ENCODE results near the gene AGAP3. TPM values are rescaled to one million over a fixed set of nuclear protein-coding genes. Genes with fewer than 3 reads are reported as not detected.
"Not testable (repeated sequence)": the region's sequence is repeated elsewhere in the genome, so short reads cannot be mapped to it uniquely, and the experiment has no call there.

AGAP3 gene
- total RNA-seq, 4 donors from 2014 or later, result 54.9 to 74.4 (median 63.8) TPM

- peaks cover 0 to 5% (median 0%) of the 10 kb centered on the region in 4 donors for H3K36me3 ChIP-seq
Measured at GRCh38 chr7:151040616-151041375, 45.5 kb upstream of the AGAP3 start.

DNA sequence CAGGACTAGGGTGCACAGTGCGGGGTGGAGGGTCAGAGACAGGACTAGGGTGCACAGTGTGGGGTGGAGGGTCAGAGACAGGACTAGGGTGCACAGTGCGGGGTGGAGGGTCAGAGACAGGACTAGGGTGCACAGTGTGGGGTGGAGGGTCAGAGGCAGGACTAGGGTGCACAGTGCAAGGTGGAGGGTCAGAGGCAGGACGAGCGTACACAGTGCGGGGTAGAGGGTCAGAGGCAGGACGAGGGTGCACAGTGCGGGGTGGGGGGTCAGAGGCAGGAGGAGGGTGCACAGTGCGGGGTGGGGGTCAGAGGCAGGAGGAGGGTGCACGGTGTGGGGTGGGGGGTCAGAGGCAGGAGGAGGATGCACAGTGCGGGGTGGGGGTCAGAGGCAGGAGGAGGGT lies 42.8 kb upstream of the AGAP3 start:
- H3K27me3 ChIP-seq; intact Hi-C loops (cut with DNase I; ENCODE audit: low total_unique reads); H3K9me3 ChIP-seq; H3K27ac ChIP-seq; in situ Hi-C loops (cut with MboI; ENCODE audit: low pct_ligation_motif_present in 1 of 4, low pct_unique_long_range_greater_than_20kb in 1 of 4, low sequenced_read_pairs in 3 of 4); DNase-seq; H3K4me3 ChIP-seq; H3K36me3 ChIP-seq: not testable (repeated sequence)
- 97 to 98% methylated on average over 6 to 9 of the region's 10 CpGs for WGBS, 2 donors (ENCODE audit: low coverage in 1 of 2)
- H3K4me1 ChIP-seq, result peaks cover 0 to 19% (median 11%) of the 10 kb centered on the region in 4 donors

More at GRCh38 chr7:151040616-151041375, 45.5 kb upstream of the AGAP3 start:
- in situ Hi-C loops (cut with MboI; ENCODE audit: low pct_ligation_motif_present in 1 of 4, low pct_unique_long_range_greater_than_20kb in 1 of 4, low sequenced_read_pairs in 3 of 4) (no loop called here), intact Hi-C loops (cut with DNase I; ENCODE audit: low total_unique reads) (no loop called here)
- DNase-seq, result no peak
- Histone ChIP-seq H3K27me3 (no peaks in the 10 kb centered on the region), H3K27ac (no peak overlapping the region), H3K9me3 (no peaks in the 10 kb centered on the region), H3K4me3 (no peak overlapping the region), H3K4me1 (peaks cover 0 to 13% (median 9%) of the 10 kb centered on the region in 4 donors)
- TF ChIP-seq, protein P1, sequence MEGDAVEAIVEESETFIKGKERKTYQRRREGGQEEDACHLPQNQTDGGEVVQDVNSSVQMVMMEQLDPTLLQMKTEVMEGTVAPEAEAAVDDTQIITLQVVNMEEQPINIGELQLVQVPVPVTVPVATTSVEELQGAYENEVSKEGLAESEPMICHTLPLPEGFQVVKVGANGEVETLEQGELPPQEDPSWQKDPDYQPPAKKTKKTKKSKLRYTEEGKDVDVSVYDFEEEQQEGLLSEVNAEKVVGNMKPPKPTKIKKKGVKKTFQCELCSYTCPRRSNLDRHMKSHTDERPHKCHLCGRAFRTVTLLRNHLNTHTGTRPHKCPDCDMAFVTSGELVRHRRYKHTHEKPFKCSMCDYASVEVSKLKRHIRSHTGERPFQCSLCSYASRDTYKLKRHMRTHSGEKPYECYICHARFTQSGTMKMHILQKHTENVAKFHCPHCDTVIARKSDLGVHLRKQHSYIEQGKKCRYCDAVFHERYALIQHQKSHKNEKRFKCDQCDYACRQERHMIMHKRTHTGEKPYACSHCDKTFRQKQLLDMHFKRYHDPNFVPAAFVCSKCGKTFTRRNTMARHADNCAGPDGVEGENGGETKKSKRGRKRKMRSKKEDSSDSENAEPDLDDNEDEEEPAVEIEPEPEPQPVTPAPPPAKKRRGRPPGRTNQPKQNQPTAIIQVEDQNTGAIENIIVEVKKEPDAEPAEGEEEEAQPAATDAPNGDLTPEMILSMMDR (IDR thresholded peaks at IDR 0.05), result no peak
- TF ChIP-seq EP300 (IDR thresholded peaks at IDR 0.05; ENCODE audit: low read depth) (no peak), POLR2A (IDR thresholded peaks at IDR 0.05) (no peak), POLR2AphosphoS5 (IDR thresholded peaks at IDR 0.05) (no peak)
- WGBS, 2 donors (ENCODE audit: low coverage in 1 of 2), result 93 to 100% methylated on average over 1 to 30 of the region's 30 CpGs

GRCh38 chr7:151043959-151044358 lies 42.3 kb upstream of the AGAP3 start:
- Histone ChIP-seq H3K27me3 (no peaks in the 10 kb centered on the region), H3K4me1 (peaks cover 0 to 14% (median 7%) of the 10 kb centered on the region in 4 donors), H3K4me3 (no peak overlapping the region), H3K9me3 (no peaks in the 10 kb centered on the region), H3K27ac (no peak overlapping the region), H3K36me3 (no peaks in the 10 kb centered on the region)
- no peak for TF ChIP-seq POLR2A (IDR thresholded peaks at IDR 0.05)
- TF ChIP-seq POLR2AphosphoS5 (IDR thresholded peaks at IDR 0.05), result no peak
- TF ChIP-seq, protein P1 (IDR thresholded peaks at IDR 0.05), result no peak
- TF ChIP-seq EP300 (IDR thresholded peaks at IDR 0.05; ENCODE audit: low read depth), result no peak
- DNase-seq, result no peak
- 89% methylated on average over 20 of the region's 20 CpGs; no CpG with 5 or more reads in 1 of the 2 donors for WGBS, 2 donors (ENCODE audit: low coverage in 1 of 2)
- intact Hi-C loops (cut with DNase I; ENCODE audit: low total_unique reads), result no loop called here
- in situ Hi-C loops (cut with MboI; ENCODE audit: low pct_ligation_motif_present in 1 of 4, low pct_unique_long_range_greater_than_20kb in 1 of 4, low sequenced_read_pairs in 3 of 4), result no loop called here

- no peaks in the 10 kb centered on the region for H3K36me3 ChIP-seq
- H3K4me3 ChIP-seq, result no peak overlapping the region
- peaks cover 0 to 7% (median 1%) of the 10 kb centered on the region in 4 donors for H3K4me1 ChIP-seq
- no peak for DNase-seq
- no peaks in the 10 kb centered on the region for H3K9me3 ChIP-seq
- in situ Hi-C loops (cut with MboI; ENCODE audit: low pct_ligation_motif_present in 1 of 4, low pct_unique_long_range_greater_than_20kb in 1 of 4, low sequenced_read_pairs in 3 of 4), result no loop called here
- WGBS, 2 donors (ENCODE audit: low coverage in 1 of 2), result 90% methylated on average over 11 of the region's 11 CpGs; no CpG with 5 or more reads in 1 of the 2 donors
- no peak overlapping the region for H3K27ac ChIP-seq
- no peak for TF ChIP-seq POLR2AphosphoS5 (IDR thresholded peaks at IDR 0.05)
- no peak for TF ChIP-seq EP300 (IDR thresholded peaks at IDR 0.05; ENCODE audit: low read depth)
- TF ChIP-seq POLR2A (IDR thresholded peaks at IDR 0.05), result no peak
- TF ChIP-seq, protein P1 (IDR thresholded peaks at IDR 0.05), result no peak
- intact Hi-C loops (cut with DNase I; ENCODE audit: low total_unique reads), result no loop called here
- H3K27me3 ChIP-seq, result peaks cover under 1% of the 10 kb centered on the region
Measured at GRCh38 chr7:151045262-151045661, 41.0 kb upstream of the AGAP3 start.
